ENCODE data around the gene APOL4.
"Not testable (repeated sequence)": the region's sequence is repeated elsewhere in the genome, so short reads cannot be mapped to it uniquely, and the experiment has no call there.

Gene APOL4

DNA sequence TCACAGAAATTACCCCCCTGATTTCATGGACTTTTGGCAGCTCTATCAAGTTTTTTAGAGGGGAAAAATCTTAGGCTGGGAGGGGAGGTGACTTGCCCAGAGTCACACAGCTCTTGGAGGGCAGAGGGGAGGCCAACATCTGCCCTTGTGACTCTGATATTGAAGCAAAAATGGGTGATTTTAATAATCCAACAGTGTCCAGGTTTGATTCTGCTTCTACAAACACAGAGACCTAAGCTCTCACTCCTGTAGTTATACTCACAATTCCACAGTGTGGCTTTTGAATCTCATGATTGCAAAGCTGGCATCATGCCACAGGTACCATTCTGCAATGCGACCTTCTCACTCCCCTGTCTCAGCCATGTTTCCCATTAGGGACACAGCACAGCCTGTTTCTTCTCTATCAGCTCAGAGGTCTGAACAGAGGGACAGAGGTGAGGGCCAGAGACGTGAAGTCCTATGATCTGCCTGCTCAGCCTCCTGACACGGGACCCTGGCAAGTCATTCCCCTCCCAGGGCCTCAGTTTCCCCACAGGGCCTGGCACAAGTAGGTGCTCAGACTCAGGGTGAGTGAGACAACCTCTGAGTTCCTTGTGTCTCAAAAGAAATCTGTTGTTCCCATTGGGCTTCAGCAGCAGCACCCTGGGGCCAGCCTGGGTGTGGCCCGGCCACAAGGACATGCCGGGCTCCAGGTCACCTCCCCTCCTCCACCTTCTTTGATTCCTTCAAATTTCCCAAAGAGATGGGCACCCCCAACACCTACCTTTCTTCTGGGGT is 37.0 kb upstream of the APOL4 start:
- Histone ChIP-seq H3K9me3 (ENCODE audit: control insufficient read depth, insufficient read depth, low read length) (no peaks in the 10 kb centered on the region), H3K4me1 (ENCODE audit: control insufficient read depth, insufficient read depth, low read length) (peaks cover 13% of the 10 kb centered on the region), H3K4me3 (ENCODE audit: low read depth, low read length) (peak overlapping the region; percentile 76), H3K27me3 (ENCODE audit: control insufficient read depth, insufficient read depth, low read length) (no peaks in the 10 kb centered on the region), H3K36me3 (ENCODE audit: control insufficient read depth, insufficient read depth, low read length) (no peaks in the 10 kb centered on the region), H3K9ac (ENCODE audit: low read depth, low read length) (peak overlapping the region; percentile 85)

GRCh38 chr22:36237462-36238372 is 36.1 kb upstream of the APOL4 start:
- peaks cover 13% of the 10 kb centered on the region for H3K4me1 ChIP-seq (ENCODE audit: control insufficient read depth, insufficient read depth, low read length)
- H3K36me3 ChIP-seq (ENCODE audit: control insufficient read depth, insufficient read depth, low read length), result no peaks in the 10 kb centered on the region
- H3K9ac ChIP-seq (ENCODE audit: low read depth, low read length), result no peak overlapping the region
- no peak overlapping the region for H3K4me3 ChIP-seq (ENCODE audit: low read depth, low read length)
- H3K9me3 ChIP-seq (ENCODE audit: control insufficient read depth, insufficient read depth, low read length), result no peaks in the 10 kb centered on the region
- no peaks in the 10 kb centered on the region for H3K27me3 ChIP-seq (ENCODE audit: control insufficient read depth, insufficient read depth, low read length)

DNA sequence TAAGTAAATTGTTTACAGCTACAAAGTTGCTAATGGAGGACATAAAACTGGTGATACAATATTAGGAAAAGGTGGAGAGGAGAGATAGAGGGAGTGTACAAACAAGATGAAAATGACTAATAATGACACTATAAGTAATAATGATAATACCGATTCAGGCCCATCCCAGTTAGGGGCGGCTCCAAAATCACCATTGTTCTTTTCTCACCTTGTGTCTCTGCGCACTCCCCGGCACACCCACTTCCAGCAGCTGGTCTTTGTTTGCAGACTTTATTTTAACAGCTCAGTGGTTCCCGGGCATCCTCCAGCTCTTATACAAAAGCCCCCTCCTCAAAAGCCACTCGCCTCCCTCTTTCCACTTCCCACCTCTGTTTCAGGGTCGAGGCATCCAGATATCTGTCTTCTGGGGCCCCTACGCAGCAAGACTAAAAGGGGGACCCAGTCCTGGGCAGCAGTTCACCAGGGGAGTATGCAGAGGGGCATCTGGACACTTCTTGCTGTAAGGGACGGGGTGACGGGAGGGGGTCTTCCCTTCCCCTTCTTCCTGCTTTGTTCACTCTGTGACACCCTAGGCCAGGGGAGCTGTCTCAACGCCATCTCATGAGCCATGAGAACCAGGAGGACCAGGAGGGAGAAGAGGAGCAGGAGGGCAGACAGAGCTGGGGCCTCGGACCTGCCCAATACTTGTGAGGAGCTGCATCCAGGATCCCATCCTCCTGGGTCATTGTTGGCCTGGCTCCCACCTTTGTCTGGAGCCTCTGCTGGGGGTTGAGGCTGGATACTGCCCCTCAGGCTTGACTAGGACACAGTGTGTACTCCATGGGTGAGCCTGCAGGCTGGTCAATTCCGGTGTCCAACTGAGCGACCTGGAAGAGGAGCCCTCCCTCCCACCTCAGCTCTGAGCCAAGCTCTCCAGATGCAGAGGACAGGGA is 35.0 kb upstream of the APOL4 start:
- Histone ChIP-seq H3K9ac (ENCODE audit: low read depth, low read length) (no peak overlapping the region), H3K9me3 (ENCODE audit: control insufficient read depth, insufficient read depth, low read length) (no peaks in the 10 kb centered on the region), H3K4me1 (ENCODE audit: control insufficient read depth, insufficient read depth, low read length) (peaks cover 13% of the 10 kb centered on the region), H3K4me3 (ENCODE audit: low read depth, low read length) (no peak overlapping the region), H3K36me3 (ENCODE audit: control insufficient read depth, insufficient read depth, low read length) (no peaks in the 10 kb centered on the region), H3K27me3 (ENCODE audit: control insufficient read depth, insufficient read depth, low read length) (no peaks in the 10 kb centered on the region)

DNA sequence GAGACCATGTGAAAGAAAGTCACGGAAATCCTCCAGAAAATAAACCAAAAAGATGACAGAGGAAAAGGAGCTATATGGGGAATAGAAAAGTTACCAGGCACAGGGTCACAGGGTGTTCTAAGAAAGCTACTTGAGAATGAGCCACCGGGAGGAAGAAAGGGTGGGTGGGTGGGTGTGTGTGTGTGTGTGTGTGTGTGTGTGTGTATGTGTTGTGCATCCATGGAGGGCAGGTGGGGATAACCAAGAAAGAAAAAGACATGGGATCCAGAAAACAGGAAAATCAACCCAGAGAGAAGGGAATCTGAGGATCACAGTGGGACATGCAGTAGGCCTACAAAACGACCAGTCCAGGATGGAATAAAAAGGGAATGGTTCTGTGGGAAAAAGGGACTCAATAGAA is 34.0 kb upstream of the APOL4 start:
- no peak overlapping the region for H3K9ac ChIP-seq (ENCODE audit: low read depth, low read length)
- no peak overlapping the region for H3K4me3 ChIP-seq (ENCODE audit: low read depth, low read length)
- H3K9me3 ChIP-seq (ENCODE audit: control insufficient read depth, insufficient read depth, low read length), result no peaks in the 10 kb centered on the region
- H3K27me3 ChIP-seq (ENCODE audit: control insufficient read depth, insufficient read depth, low read length), result no peaks in the 10 kb centered on the region
- H3K4me1 ChIP-seq (ENCODE audit: control insufficient read depth, insufficient read depth, low read length), result peaks cover 13% of the 10 kb centered on the region
- no peaks in the 10 kb centered on the region for H3K36me3 ChIP-seq (ENCODE audit: control insufficient read depth, insufficient read depth, low read length)

DNA sequence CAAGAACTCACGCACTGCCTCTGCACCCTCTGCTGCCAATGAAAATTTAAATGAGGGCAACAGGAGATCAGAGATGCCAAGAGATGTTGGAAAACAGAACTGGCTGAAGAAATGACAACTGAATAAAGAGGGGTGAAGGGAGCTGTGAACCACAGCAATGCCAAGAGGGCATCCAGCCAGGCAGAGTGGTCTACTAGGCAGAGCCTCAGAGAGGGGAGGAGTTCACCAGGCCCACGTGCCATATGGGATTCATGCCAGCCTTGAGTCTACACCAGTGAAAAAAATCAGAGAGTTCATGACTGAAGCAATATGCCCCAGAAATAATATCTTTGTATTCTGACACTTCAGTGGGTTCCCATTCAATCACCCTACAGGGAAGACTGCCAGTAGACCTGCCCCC is 33.3 kb upstream of the APOL4 start:
- H3K36me3 ChIP-seq (ENCODE audit: control insufficient read depth, insufficient read depth, low read length), result no peaks in the 10 kb centered on the region

DNA sequence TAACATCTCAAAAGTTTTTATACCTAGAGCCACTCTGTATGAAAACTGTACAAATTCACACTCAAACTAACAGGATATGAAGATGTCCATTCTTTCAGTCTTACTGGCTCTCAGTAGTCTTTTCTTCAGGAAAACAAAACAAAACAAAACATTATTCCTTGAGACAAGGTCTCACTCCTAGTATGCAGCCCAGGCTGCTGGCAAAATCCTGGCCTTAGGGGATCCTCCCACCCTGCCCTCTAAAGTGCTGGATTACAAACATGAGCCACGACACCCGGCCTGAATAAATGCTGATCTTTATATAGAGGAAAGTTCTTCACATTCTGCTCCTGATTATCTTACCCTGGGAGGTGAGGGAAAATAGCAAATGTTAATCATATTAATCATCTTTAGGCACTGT is 32.6 kb upstream of the APOL4 start:
- Histone ChIP-seq H3K36me3 (ENCODE audit: control insufficient read depth, insufficient read depth, low read length) (no peaks in the 10 kb centered on the region), H3K4me1 (ENCODE audit: control insufficient read depth, insufficient read depth, low read length) (peaks cover 6% of the 10 kb centered on the region), H3K9ac (ENCODE audit: low read depth, low read length) (no peak overlapping the region), H3K27me3 (ENCODE audit: control insufficient read depth, insufficient read depth, low read length) (no peaks in the 10 kb centered on the region), H3K9me3 (ENCODE audit: control insufficient read depth, insufficient read depth, low read length) (no peaks in the 10 kb centered on the region), H3K4me3 (ENCODE audit: low read depth, low read length) (no peak overlapping the region)

More for the DNA sequence above, 33.3 kb upstream of the APOL4 start:
- no peaks in the 10 kb centered on the region for H3K27me3 ChIP-seq (ENCODE audit: control insufficient read depth, insufficient read depth, low read length)
- H3K9me3 ChIP-seq (ENCODE audit: control insufficient read depth, insufficient read depth, low read length), result no peaks in the 10 kb centered on the region
- H3K4me1 ChIP-seq (ENCODE audit: control insufficient read depth, insufficient read depth, low read length), result peaks cover 11% of the 10 kb centered on the region
- no peak overlapping the region for H3K9ac ChIP-seq (ENCODE audit: low read depth, low read length)
- no peak overlapping the region for H3K4me3 ChIP-seq (ENCODE audit: low read depth, low read length)

- Histone ChIP-seq H3K27me3 (ENCODE audit: control insufficient read depth, insufficient read depth, low read length) (no peaks in the 10 kb centered on the region), H3K4me1 (ENCODE audit: control insufficient read depth, insufficient read depth, low read length) (peaks cover 3% of the 10 kb centered on the region), H3K4me3 (ENCODE audit: low read depth, low read length) (no peak overlapping the region), H3K9me3 (ENCODE audit: control insufficient read depth, insufficient read depth, low read length) (no peaks in the 10 kb centered on the region), H3K36me3 (ENCODE audit: control insufficient read depth, insufficient read depth, low read length) (no peaks in the 10 kb centered on the region), H3K9ac (ENCODE audit: low read depth, low read length) (no peak overlapping the region)
These were observed 32.2 kb upstream of the APOL4 start for GRCh38 chr22:36233796-36234195.

DNA sequence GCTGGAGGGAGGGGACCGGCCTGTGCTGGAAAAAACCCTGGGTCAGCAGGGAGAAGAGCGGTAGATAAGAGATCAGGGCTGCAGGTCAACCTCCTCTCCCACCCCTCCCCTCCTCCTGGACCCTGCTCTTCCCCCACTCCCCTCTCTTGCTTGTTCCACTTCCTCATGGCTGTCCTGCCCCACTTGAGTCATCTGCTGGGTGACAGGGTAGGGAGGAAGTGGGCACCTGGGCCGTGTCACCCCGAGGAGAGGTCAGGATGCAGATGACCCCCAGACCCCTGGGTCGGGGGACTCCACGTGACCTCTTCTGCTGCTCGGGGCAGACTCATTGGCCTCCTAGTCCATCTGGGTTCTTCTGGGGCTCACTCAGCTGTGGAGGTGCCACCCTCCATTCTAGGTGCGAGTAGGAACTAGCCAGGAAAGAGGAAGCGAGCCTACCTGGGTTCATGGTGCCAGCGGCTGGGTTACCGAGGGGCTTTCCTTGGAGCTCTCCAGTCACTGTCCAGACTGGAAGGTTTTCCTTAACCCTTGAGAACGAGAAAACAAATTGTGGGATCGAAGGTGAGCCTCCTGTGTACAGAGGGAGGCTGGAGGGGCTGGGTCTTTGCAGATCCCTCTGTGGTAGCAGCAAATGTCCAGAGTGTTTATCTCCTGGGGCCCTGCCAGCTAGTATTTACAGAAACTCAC is 31.2 kb upstream of the APOL4 start:
- H3K4me3 ChIP-seq (ENCODE audit: low read depth, low read length), result no peak overlapping the region
- H3K9me3 ChIP-seq (ENCODE audit: control insufficient read depth, insufficient read depth, low read length), result no peaks in the 10 kb centered on the region
- no peaks in the 10 kb centered on the region for H3K4me1 ChIP-seq (ENCODE audit: control insufficient read depth, insufficient read depth, low read length)
- peaks cover 2% of the 10 kb centered on the region for H3K36me3 ChIP-seq (ENCODE audit: control insufficient read depth, insufficient read depth, low read length)
- no peaks in the 10 kb centered on the region for H3K27me3 ChIP-seq (ENCODE audit: control insufficient read depth, insufficient read depth, low read length)
- H3K9ac ChIP-seq (ENCODE audit: low read depth, low read length), result no peak overlapping the region

GRCh38 chr22:36231051-36231450 is 29.4 kb upstream of the APOL4 start:
- not testable (repeated sequence) for H3K4me3 ChIP-seq (ENCODE audit: low read depth, low read length); H3K27me3 ChIP-seq (ENCODE audit: control insufficient read depth, insufficient read depth, low read length); H3K9ac ChIP-seq (ENCODE audit: low read depth, low read length); H3K4me1 ChIP-seq (ENCODE audit: control insufficient read depth, insufficient read depth, low read length); H3K36me3 ChIP-seq (ENCODE audit: control insufficient read depth, insufficient read depth, low read length); H3K9me3 ChIP-seq (ENCODE audit: control insufficient read depth, insufficient read depth, low read length)

GRCh38 chr22:36229649-36230048 is 28.0 kb upstream of the APOL4 start:
- H3K9me3 ChIP-seq (ENCODE audit: control insufficient read depth, insufficient read depth, low read length); H3K27me3 ChIP-seq (ENCODE audit: control insufficient read depth, insufficient read depth, low read length); H3K9ac ChIP-seq (ENCODE audit: low read depth, low read length); H3K4me1 ChIP-seq (ENCODE audit: control insufficient read depth, insufficient read depth, low read length); H3K4me3 ChIP-seq (ENCODE audit: low read depth, low read length); H3K36me3 ChIP-seq (ENCODE audit: control insufficient read depth, insufficient read depth, low read length): not testable (repeated sequence)

- H3K36me3 ChIP-seq (ENCODE audit: control insufficient read depth, insufficient read depth, low read length), result peaks cover 8% of the 10 kb centered on the region
- H3K4me1 ChIP-seq (ENCODE audit: control insufficient read depth, insufficient read depth, low read length), result no peaks in the 10 kb centered on the region
These were observed 27.3 kb upstream of the APOL4 start for GRCh38 chr22:36228944-36229343.

More at GRCh38 chr22:36228944-36229343, 27.3 kb upstream of the APOL4 start:
- H3K9me3 ChIP-seq (ENCODE audit: control insufficient read depth, insufficient read depth, low read length), result no peaks in the 10 kb centered on the region
- no peak overlapping the region for H3K9ac ChIP-seq (ENCODE audit: low read depth, low read length)
- no peaks in the 10 kb centered on the region for H3K27me3 ChIP-seq (ENCODE audit: control insufficient read depth, insufficient read depth, low read length)
- H3K4me3 ChIP-seq (ENCODE audit: low read depth, low read length), result no peak overlapping the region
